AG09319 (cell line): ENCODE data around the gene FDX1.

Experiments
- DNase-seq: peaks from one replicate; pipeline ENCODE4 v3.0.0-alpha.2; 2010; ENCODE audit warnings: low read depth; ENCODE audit errors: extremely low read depth
- CTCF ChIP-seq: IDR thresholded peaks from 2 replicates; pipeline ENCODE4 v1.5.1; 2011; ENCODE audit warnings: low read depth, mild to moderate bottlenecking, inconsistent platforms, low read length, moderate library complexity

Gene FDX1

GRCh38 chr11:110446594-110446993 is 16.8 kb downstream of the FDX1 start:
- DNase-seq: no peak
- no peak for TF ChIP-seq CTCF

DNA sequence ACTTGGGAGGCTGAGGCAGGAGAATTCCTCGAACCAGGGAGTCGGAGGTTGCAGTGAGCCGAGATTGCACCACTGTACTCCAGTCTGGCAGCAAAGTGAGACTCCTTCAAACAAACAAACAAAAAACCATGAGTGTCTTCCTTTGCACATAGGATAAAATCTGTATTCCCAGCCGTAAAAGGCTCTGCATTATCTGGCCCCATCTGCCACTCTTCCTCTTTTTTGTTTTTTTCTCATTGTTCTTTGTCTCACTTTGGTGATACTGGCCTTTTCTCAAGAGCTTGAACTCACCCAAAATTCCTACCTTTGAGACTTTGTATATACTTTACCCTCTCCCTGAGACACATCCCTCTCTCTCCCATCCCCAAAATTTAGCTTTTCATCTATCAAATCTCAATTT is 17.6 kb downstream of the FDX1 start:
- DNase-seq: no peak
- no peak for TF ChIP-seq CTCF

GRCh38 chr11:110447897-110448745 is 18.4 kb downstream of the FDX1 start:
- peak; percentile 27 for TF ChIP-seq CTCF
- no peak for DNase-seq

DNA sequence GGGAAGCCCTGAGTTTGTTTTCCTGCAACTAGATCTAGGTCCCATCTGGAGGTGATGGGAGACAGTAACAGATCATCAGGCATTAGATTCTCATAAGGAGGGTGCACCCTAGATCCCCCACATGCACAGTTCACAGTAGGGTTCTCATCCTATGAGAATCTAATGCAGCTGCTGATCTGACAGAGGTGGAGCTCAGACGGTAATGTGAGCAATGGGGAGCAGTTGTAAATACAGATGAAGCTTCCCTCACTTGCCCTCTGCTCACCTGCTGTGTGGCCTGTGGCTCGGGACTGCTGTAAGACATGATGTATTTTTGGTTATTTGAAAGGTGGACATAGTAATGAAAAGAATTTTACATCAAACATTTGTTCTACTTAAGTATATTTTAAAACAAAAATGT is 20.5 kb downstream of the FDX1 start:
- TF ChIP-seq CTCF: no peak
- DNase-seq: no peak

- no peak for TF ChIP-seq CTCF
- no peak for DNase-seq
Observed at GRCh38 chr11:110452720-110453119, 23.0 kb downstream of the FDX1 start.

- no peak for DNase-seq
- no peak for TF ChIP-seq CTCF
Observed at GRCh38 chr11:110453684-110454354, 24.1 kb downstream of the FDX1 start.

GRCh38 chr11:110454609-110455008 is 24.9 kb downstream of the FDX1 start:
- TF ChIP-seq CTCF: no peak
- no peak for DNase-seq
